Natural killer cell (primary cell): ENCODE results near the gene PDZD8. TPM values are rescaled to one million over a fixed set of nuclear protein-coding genes. Genes with fewer than 3 reads are reported as not detected.

Experiments
- ATAC-seq, 3 donors: fragments of 150-1000 bp in 2 of 3; fragments of 200-7000 bp in 1 of 3; cut with Tn5 transposase; 1 replicate in 1 of 3; 2 replicates in 2 of 3; pipeline ENCODE4 v1.10.0; 2021; ENCODE audit warnings: mild to moderate bottlenecking in 2 of 3, moderate library complexity in 2 of 3
- DNase-seq, 2 donors: peaks; one replicate each; pipeline versions ENCODE4 v3.0.0 to v3.0.0-alpha.2; 2013 to 2021; ENCODE audit warnings: mixed read lengths in 1 of 2
- H3K27ac ChIP-seq: one replicate; pipeline ENCODE4 v1.5.1; 2013; ENCODE audit warnings: mild to moderate bottlenecking, low read length
- H3K27me3 ChIP-seq: one replicate; pipeline ENCODE4 v1.6.1; 2013; ENCODE audit warnings: low read length; ENCODE audit not compliant: control insufficient read depth, insufficient read depth
- H3K36me3 ChIP-seq: one replicate; pipeline ENCODE4 v1.6.1; 2013; ENCODE audit warnings: low read length; ENCODE audit not compliant: control insufficient read depth, insufficient read depth
- H3K4me1 ChIP-seq: one replicate; pipeline ENCODE4 v1.6.1; 2013; ENCODE audit warnings: low read length; ENCODE audit not compliant: control insufficient read depth, insufficient read depth
- H3K4me3 ChIP-seq: one replicate; pipeline ENCODE4 v1.5.1; 2013; ENCODE audit warnings: low read length
- H3K9me3 ChIP-seq: one replicate; pipeline ENCODE4 v1.6.1; 2013; ENCODE audit warnings: low read length; ENCODE audit not compliant: control insufficient read depth, insufficient read depth
- H3K27ac Mint-ChIP-seq, 2 donors: one replicate each; pipeline ENCODE4 v1.8.0; 2022; ENCODE audit warnings: mild to moderate bottlenecking in 2 of 2, mixed read lengths in 2 of 2, moderate library complexity in 1 of 2
- H3K27me3 Mint-ChIP-seq, 2 donors: one replicate each; pipeline ENCODE4 v1.8.0; 2022; ENCODE audit warnings: low read depth in 2 of 2, mixed read lengths in 2 of 2
- H3K36me3 Mint-ChIP-seq: one replicate; pipeline ENCODE4 v1.8.0; 2022; ENCODE audit warnings: mixed read lengths
- H3K4me1 Mint-ChIP-seq, 2 donors: one replicate each; pipeline ENCODE4 v1.8.0; 2022; ENCODE audit warnings: mixed read lengths in 2 of 2
- H3K4me3 Mint-ChIP-seq: one replicate; pipeline ENCODE4 v1.8.0; 2022; ENCODE audit warnings: mild to moderate bottlenecking, moderate library complexity, mixed read lengths
- H3K9me3 Mint-ChIP-seq, 2 donors: one replicate each; pipeline ENCODE4 v1.8.0; 2022; ENCODE audit warnings: mixed read lengths in 2 of 2
- WGBS: methylation state at CpG from one replicate; pipeline ENCODE4 v1.1.7; 2013; ENCODE audit warnings: missing lambda C conversion rate; ENCODE audit not compliant: insufficient coverage; 5-methylcytosine and 5-hydroxymethylcytosine counted together
- intact Hi-C: fragments of 100-400 bp; cut with micrococcal nuclease; formaldehyde crosslinking; loops from one replicate; pipeline ENCODE4 v1.14.2; 2022
- total RNA-seq, 4 donors: library from RNA; stranded (reverse); fragments of 120-200 nt in 1 of 4; gene quantifications; one replicate each; pipeline versions ENCODE4 v1.2.3 to v1.2.4, GENCODE V29; 2013 to 2022
- TF ChIP-seq, protein P1 (sequence below): fragments of 200-600 bp; IDR thresholded peaks from one replicate; pipeline ENCODE4 v1.8.0; 2022; ENCODE audit warnings: antibody characterized with exemption

Gene PDZD8
- total RNA-seq, 3 donors from 2014 or later (not counting 1 experiment from before 2014, with no cell fraction given), result 44.5 to 64.3 (median 51.8) TPM

- intact Hi-C loops, result no loop called here
- no peak overlapping the region for H3K27ac Mint-ChIP-seq
- H3K27me3 ChIP-seq, result no peaks in the 10 kb centered on the region
- DNase-seq (no peak), ATAC-seq (no peak)
- no peaks in the 10 kb centered on the region for H3K9me3 Mint-ChIP-seq
- H3K27ac ChIP-seq, result no peak overlapping the region
- H3K9me3 ChIP-seq, result no peaks in the 10 kb centered on the region
- 35% methylated on average over 3 of the region's 3 CpGs for WGBS
- H3K36me3 ChIP-seq, result no peaks in the 10 kb centered on the region
- no peaks in the 10 kb centered on the region for H3K4me1 Mint-ChIP-seq
- no peaks in the 10 kb centered on the region for H3K36me3 Mint-ChIP-seq
- H3K27me3 Mint-ChIP-seq, result peaks cover 13 to 16% of the 10 kb centered on the region in 2 donors
- H3K4me3 Mint-ChIP-seq, result no peak overlapping the region
- TF ChIP-seq, protein P1, sequence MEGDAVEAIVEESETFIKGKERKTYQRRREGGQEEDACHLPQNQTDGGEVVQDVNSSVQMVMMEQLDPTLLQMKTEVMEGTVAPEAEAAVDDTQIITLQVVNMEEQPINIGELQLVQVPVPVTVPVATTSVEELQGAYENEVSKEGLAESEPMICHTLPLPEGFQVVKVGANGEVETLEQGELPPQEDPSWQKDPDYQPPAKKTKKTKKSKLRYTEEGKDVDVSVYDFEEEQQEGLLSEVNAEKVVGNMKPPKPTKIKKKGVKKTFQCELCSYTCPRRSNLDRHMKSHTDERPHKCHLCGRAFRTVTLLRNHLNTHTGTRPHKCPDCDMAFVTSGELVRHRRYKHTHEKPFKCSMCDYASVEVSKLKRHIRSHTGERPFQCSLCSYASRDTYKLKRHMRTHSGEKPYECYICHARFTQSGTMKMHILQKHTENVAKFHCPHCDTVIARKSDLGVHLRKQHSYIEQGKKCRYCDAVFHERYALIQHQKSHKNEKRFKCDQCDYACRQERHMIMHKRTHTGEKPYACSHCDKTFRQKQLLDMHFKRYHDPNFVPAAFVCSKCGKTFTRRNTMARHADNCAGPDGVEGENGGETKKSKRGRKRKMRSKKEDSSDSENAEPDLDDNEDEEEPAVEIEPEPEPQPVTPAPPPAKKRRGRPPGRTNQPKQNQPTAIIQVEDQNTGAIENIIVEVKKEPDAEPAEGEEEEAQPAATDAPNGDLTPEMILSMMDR, result no peak
- no peaks in the 10 kb centered on the region for H3K4me1 ChIP-seq
- H3K4me3 ChIP-seq, result no peak overlapping the region
Measured at GRCh38 chr10:117417196-117417595, 42.0 kb upstream of the PDZD8 start.

GRCh38 chr10:117413928-117414618 lies 38.8 kb upstream of the PDZD8 start:
- ATAC-seq (no peak), DNase-seq (no peak)
- 50% methylated on average over 1 of the region's 1 CpG for WGBS
- Mint-ChIP-seq H3K9me3 (no peaks in the 10 kb centered on the region), H3K4me1 (no peaks in the 10 kb centered on the region), H3K4me3 (no peak overlapping the region), H3K27me3 (peaks cover 15 to 27% of the 10 kb centered on the region in 2 donors), H3K27ac (no peak overlapping the region), H3K36me3 (no peaks in the 10 kb centered on the region)
- Histone ChIP-seq H3K4me1 (no peaks in the 10 kb centered on the region), H3K27me3 (no peaks in the 10 kb centered on the region), H3K27ac (no peak overlapping the region), H3K9me3 (no peaks in the 10 kb centered on the region), H3K4me3 (no peak overlapping the region), H3K36me3 (no peaks in the 10 kb centered on the region)
- intact Hi-C loops, result no loop called here
- TF ChIP-seq, protein P1, result no peak

- ATAC-seq (no peak), DNase-seq (no peak)
- H3K4me1 ChIP-seq, result no peaks in the 10 kb centered on the region
- H3K4me3 ChIP-seq, result no peak overlapping the region
- Mint-ChIP-seq H3K9me3 (no peaks in the 10 kb centered on the region), H3K4me3 (no peak overlapping the region), H3K27ac (no peak overlapping the region), H3K27me3 (peaks cover 12 to 27% of the 10 kb centered on the region in 2 donors), H3K4me1 (no peaks in the 10 kb centered on the region), H3K36me3 (no peaks in the 10 kb centered on the region)
- no peaks in the 10 kb centered on the region for H3K36me3 ChIP-seq
- intact Hi-C loops, result no loop called here
- H3K27me3 ChIP-seq, result no peaks in the 10 kb centered on the region
- WGBS, result 87% methylated on average over 5 of the region's 5 CpGs
- no peak overlapping the region for H3K27ac ChIP-seq
- H3K9me3 ChIP-seq, result no peaks in the 10 kb centered on the region
- TF ChIP-seq, protein P1, result no peak
Measured at GRCh38 chr10:117412469-117413010, 37.3 kb upstream of the PDZD8 start.
